GM23338 (cell line): ENCODE results near the gene ODAD4. TPM values are rescaled to one million over a fixed set of nuclear protein-coding genes. Genes with fewer than 3 reads are reported as not detected.

Source experiments
- ATAC-seq: fragments of 200-7000 bp; cut with Tn5 transposase; 3 replicates; pipeline ENCODE4 v1.9.1; 2020
- DNase-seq: peaks from one replicate; pipeline ENCODE4 v3.0.0-alpha.2; 2015; ENCODE audit warnings: low spot score
- H2AFZ ChIP-seq: fragments of 200-600 bp; sonication (generic); 2 replicates; pipeline ENCODE4 v1.8.0; 2016; ENCODE audit warnings: antibody characterized with exemption, mild to moderate bottlenecking, moderate library complexity
- H3F3A ChIP-seq: fragments of 200-600 bp; sonication (generic); replicated peaks from 2 replicates; pipeline ENCODE4 v1.8.0; 2017; ENCODE audit warnings: antibody characterized with exemption, mixed run types, low read depth
- H3K27ac ChIP-seq: fragments of 200-600 bp; sonication (generic); 2 replicates; pipeline ENCODE4 v1.6.1; 2016; ENCODE audit warnings: low read depth
- H3K27me3 ChIP-seq: fragments of 200-600 bp; sonication (generic); 2 replicates; pipeline ENCODE4 v1.8.0; 2016; ENCODE audit warnings: mild to moderate bottlenecking, mixed run types, moderate library complexity; ENCODE audit not compliant: insufficient read depth
- H3K36me3 ChIP-seq: fragments of 200-600 bp; sonication (generic); 2 replicates; pipeline ENCODE4 v1.8.0; 2016; ENCODE audit warnings: mild to moderate bottlenecking; ENCODE audit not compliant: insufficient read depth
- H3K4me1 ChIP-seq: fragments of 200-600 bp; sonication (generic); 2 replicates; pipeline ENCODE4 v1.8.0; 2016; ENCODE audit warnings: mild to moderate bottlenecking, moderate library complexity; ENCODE audit not compliant: insufficient read depth
- H3K4me2 ChIP-seq: fragments of 200-600 bp; sonication (generic); 2 replicates; pipeline ENCODE4 v1.7.1; 2017; ENCODE audit warnings: mixed run types
- H3K4me3 ChIP-seq: fragments of 200-600 bp; sonication (generic); 2 replicates; pipeline ENCODE4 v1.6.1; 2016; ENCODE audit warnings: mixed run types
- H3K79me2 ChIP-seq: fragments of 200-600 bp; sonication (generic); replicated peaks from 2 replicates; pipeline ENCODE4 v1.8.0; 2017; ENCODE audit warnings: mild to moderate bottlenecking; ENCODE audit not compliant: insufficient read depth
- H3K9me2 ChIP-seq: fragments of 200-600 bp; sonication (generic); 2 replicates; pipeline ENCODE4 v1.8.0; 2017; ENCODE audit not compliant: insufficient read depth
- H4K20me1 ChIP-seq: fragments of 200-600 bp; sonication (generic); replicated peaks from 2 replicates; pipeline ENCODE4 v1.8.0; 2017; ENCODE audit warnings: mild to moderate bottlenecking; ENCODE audit not compliant: insufficient read depth
- H3K27ac Mint-ChIP-seq: 2 replicates; pipeline ENCODE4 v1.8.0; 2020; ENCODE audit warnings: inconsistent platforms, mild to moderate bottlenecking, moderate library complexity, mixed read lengths
- H3K27me3 Mint-ChIP-seq: 3 replicates; pipeline ENCODE4 v1.8.0; 2022; ENCODE audit warnings: low read depth, mild to moderate bottlenecking, moderate library complexity, mixed read lengths, inconsistent platforms; ENCODE audit not compliant: insufficient read depth, poor library complexity
- H3K36me3 Mint-ChIP-seq: 3 replicates; pipeline ENCODE4 v1.8.0; 2021; ENCODE audit warnings: low read depth, mild to moderate bottlenecking, inconsistent platforms, moderate library complexity, mixed read lengths
- H3K4me1 Mint-ChIP-seq: 3 replicates; pipeline ENCODE4 v1.8.0; 2020; ENCODE audit warnings: mild to moderate bottlenecking, inconsistent platforms, mixed read lengths
- H3K4me3 Mint-ChIP-seq: 3 replicates; pipeline ENCODE4 v1.8.0; 2021; ENCODE audit warnings: moderate library complexity, mild to moderate bottlenecking, inconsistent platforms, mixed read lengths
- H3K9me3 Mint-ChIP-seq: 3 replicates; pipeline ENCODE4 v1.8.0; 2020; ENCODE audit warnings: moderate library complexity, mild to moderate bottlenecking, inconsistent platforms, mixed read lengths
- CREB1 ChIP-seq: fragments of 250-450 bp; sonication (Bioruptor Pico); IDR thresholded peaks from 2 replicates; pipeline ENCODE4 v1.5.0; 2020; ENCODE audit warnings: low read depth, mild to moderate bottlenecking, moderate library complexity
- CTCF ChIP-seq, 2 experiments: fragments of 200-600 bp in 1 of 2; sonication (generic) in 1 of 2; conservative IDR thresholded peaks; 2 replicates each; pipeline versions ENCODE4 v1.5.1 to v1.6.1; 2016 to 2017; ENCODE audit warnings: antibody characterized with exemption in 2 of 2, low read depth in 2 of 2, mild to moderate bottlenecking in 2 of 2, moderate library complexity in 1 of 2
- JUNB ChIP-seq: IDR thresholded peaks from one replicate; pipeline ENCODE4 v1.6.1; 2016; ENCODE audit warnings: antibody characterized with exemption; ENCODE audit not compliant: unreplicated experiment
- POLR2AphosphoS5 ChIP-seq: IDR thresholded peaks from 2 replicates; pipeline ENCODE4 v1.6.1; 2016; ENCODE audit warnings: antibody characterized with exemption, low read depth
- ZNF114 ChIP-seq: fragments of 250-450 bp; sonication (Bioruptor Pico); IDR thresholded peaks from 2 replicates; pipeline ENCODE4 v1.5.0; 2020; ENCODE audit warnings: mild to moderate bottlenecking, moderate library complexity
- ZNF462 ChIP-seq: fragments of 250-450 bp; sonication (Bioruptor Pico); IDR thresholded peaks from 2 replicates; pipeline ENCODE4 v1.5.0; 2020; ENCODE audit warnings: mild to moderate bottlenecking, moderate library complexity
- polyA plus RNA-seq: library from polyadenylated mRNA; unstranded; fragments of >200 nt; fragmentation: Nextera tagmentation; extraction: Ambion mirVana; gene quantifications from 2 replicates; pipeline ENCODE4 v1.2.1, GENCODE V29; 2016
- total RNA-seq: library from RNA; depleted of rRNA; stranded (reverse); fragments of >200 nt; shearing (Covaris generic); gene quantifications from 2 replicates; pipeline ENCODE4 v1.2.3, GENCODE V29; 2014

Gene ODAD4
- total and polyA plus RNA-seq, 2 experiments from 2014 or later = 1.7 to 1.8 TPM

- Histone ChIP-seq H4K20me1 (peaks cover 37% of the 10 kb centered on the region), H3F3A (peaks cover 36% of the 10 kb centered on the region), H3K36me3 (peaks cover 83% of the 10 kb centered on the region), H3K27ac (no peak overlapping the region), H3K4me2 (no peak overlapping the region), H3K9me2 (no peaks in the 10 kb centered on the region), H3K79me2 (peaks cover 25% of the 10 kb centered on the region), H2AFZ (no peak overlapping the region), H3K27me3 (no peaks in the 10 kb centered on the region), H3K4me1 (no peaks in the 10 kb centered on the region), H3K4me3 (no peak overlapping the region)
- Mint-ChIP-seq H3K4me1 (no peaks in the 10 kb centered on the region), H3K4me3 (no peak overlapping the region), H3K27ac (peak overlapping the region; percentile 56; the same call in 1 of the 2 replicates), H3K36me3 (peaks cover 89% of the 10 kb centered on the region), H3K27me3 (peaks cover 4% of the 10 kb centered on the region), H3K9me3 (no peaks in the 10 kb centered on the region; the same call in 2 of the 3 replicates)
- ATAC-seq = no peak
- no peak for DNase-seq
- no peak for TF ChIP-seq CREB1 (CRISPR knock-in tag)
- no peak for TF ChIP-seq POLR2AphosphoS5
- TF ChIP-seq CTCF (conservative IDR thresholded peaks at IDR 0.05; ENCODE audit: low read depth in 2 of 2) = no peak
- TF ChIP-seq JUNB = no peak
- no peak for TF ChIP-seq ZNF114
- TF ChIP-seq ZNF462 (CRISPR knock-in tag) = no peak
These were observed 38.4 kb upstream of the ODAD4 start for GRCh38 chr17:41892021-41892376.
